ENCODE data around the gene CALHM2. TPM values are rescaled to one million over a fixed set of nuclear protein-coding genes. Genes with fewer than 3 reads are reported as not detected.

CALHM2 gene
- total RNA-seq, 1 donor from 2014 or later, result 3.6 TPM

DNA sequence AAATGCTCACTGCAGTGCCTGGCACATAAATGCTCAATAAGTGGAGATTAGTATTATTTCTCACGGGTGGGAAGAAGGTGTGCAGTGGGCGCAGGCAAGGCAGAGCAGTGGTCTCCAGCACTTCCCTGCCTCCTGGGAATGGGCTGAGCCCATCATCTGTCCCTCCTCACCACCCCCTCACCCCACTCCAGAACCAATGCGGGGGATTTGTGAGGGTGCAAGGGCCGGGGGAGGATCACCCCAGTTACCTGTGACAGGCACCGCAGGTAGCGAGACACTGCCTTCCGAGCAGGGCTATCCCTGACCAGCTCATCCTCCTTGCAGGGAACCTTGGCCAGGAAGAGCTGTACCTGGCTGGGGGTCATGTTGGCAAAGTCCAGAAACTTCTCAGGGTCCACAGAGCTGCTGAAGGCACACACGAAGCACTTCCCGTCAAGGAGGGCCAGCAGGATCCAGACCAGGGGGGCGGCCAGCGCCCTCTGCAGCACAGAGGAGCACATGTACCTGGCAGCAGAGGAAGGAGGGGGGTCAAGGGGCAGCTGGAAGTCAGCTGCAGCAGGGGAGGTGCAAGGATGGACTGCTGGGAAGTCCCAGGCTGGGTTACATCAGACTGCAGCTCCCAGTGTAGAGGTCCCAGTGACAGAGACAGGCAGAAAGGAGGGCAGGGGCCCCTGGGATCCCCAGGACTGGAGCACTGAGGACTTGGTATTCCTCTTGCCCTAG is 24.0 kb upstream of the CALHM2 start:
- no peak for DNase-seq (ENCODE audit: low spot score)

GRCh38 chr10:103475437-103475836 is 23.3 kb upstream of the CALHM2 start:
- ATAC-seq (no peak), DNase-seq (ENCODE audit: low spot score) (no peak)

More for the DNA sequence above, 24.0 kb upstream of the CALHM2 start:
- ATAC-seq, result no peak

GRCh38 chr10:103474077-103474476 is 21.9 kb upstream of the CALHM2 start:
- no peak for ATAC-seq

GRCh38 chr10:103473261-103473671 is 21.1 kb upstream of the CALHM2 start:
- no peak for ATAC-seq
- no peak for DNase-seq (ENCODE audit: low spot score)

More at GRCh38 chr10:103474077-103474476, 21.9 kb upstream of the CALHM2 start:
- no peak for DNase-seq (ENCODE audit: low spot score)

- DNase-seq (ENCODE audit: low spot score) (no peak), ATAC-seq (no peak)
Observed at GRCh38 chr10:103472005-103472404, 19.8 kb upstream of the CALHM2 start.

- peak; percentile 49 for ATAC-seq
- DNase-seq (ENCODE audit: low spot score), result no peak
Observed at GRCh38 chr10:103470761-103471653, 18.8 kb upstream of the CALHM2 start.

DNA sequence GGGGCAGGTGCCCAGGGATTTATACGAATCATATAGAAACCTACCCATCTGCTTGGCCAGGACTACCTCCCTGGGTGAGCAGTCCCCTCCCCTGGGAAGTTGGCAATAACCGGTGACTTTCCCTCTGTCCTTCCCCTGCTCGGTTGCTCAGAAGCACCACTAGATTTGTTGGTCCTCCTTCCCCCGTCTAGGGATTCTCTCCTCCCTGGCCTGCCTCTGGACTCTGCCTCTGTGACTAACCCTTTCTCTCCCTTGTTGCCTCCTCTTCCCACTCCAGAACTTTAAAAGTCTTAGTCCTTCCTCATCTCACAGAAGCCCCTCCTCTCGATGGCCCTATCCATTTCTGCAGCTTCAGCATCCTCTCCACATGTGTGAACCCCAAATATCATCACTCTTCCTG is 17.0 kb upstream of the CALHM2 start:
- no peak for ATAC-seq
- no peak for DNase-seq (ENCODE audit: low spot score)

- ATAC-seq, result no peak
- no peak for DNase-seq (ENCODE audit: low spot score)
Observed at GRCh38 chr10:103467406-103467805, 15.2 kb upstream of the CALHM2 start.

- DNase-seq (ENCODE audit: low spot score) (no peak), ATAC-seq (no peak)
Observed at GRCh38 chr10:103466734-103467133, 14.6 kb upstream of the CALHM2 start.

- DNase-seq (ENCODE audit: low spot score) (no peak), ATAC-seq (no peak)
Observed at GRCh38 chr10:103465411-103466179, 13.4 kb upstream of the CALHM2 start.

GRCh38 chr10:103463499-103463898 is 11.3 kb upstream of the CALHM2 start:
- DNase-seq (ENCODE audit: low spot score), result no peak

GRCh38 chr10:103459615-103460014 is 7.4 kb upstream of the CALHM2 start:
- no peak for ATAC-seq
- no peak for DNase-seq (ENCODE audit: low spot score)

More at GRCh38 chr10:103463499-103463898, 11.3 kb upstream of the CALHM2 start:
- no peak for ATAC-seq

GRCh38 chr10:103458720-103459119 is 6.5 kb upstream of the CALHM2 start, which contains the start of gene CALHM1:
Gene CALHM1, minus strand, starts transcription at chr10:103458900. Its CDS starts 149 bp downstream, at chr10:103458751.
- ATAC-seq, result no peak

DNA sequence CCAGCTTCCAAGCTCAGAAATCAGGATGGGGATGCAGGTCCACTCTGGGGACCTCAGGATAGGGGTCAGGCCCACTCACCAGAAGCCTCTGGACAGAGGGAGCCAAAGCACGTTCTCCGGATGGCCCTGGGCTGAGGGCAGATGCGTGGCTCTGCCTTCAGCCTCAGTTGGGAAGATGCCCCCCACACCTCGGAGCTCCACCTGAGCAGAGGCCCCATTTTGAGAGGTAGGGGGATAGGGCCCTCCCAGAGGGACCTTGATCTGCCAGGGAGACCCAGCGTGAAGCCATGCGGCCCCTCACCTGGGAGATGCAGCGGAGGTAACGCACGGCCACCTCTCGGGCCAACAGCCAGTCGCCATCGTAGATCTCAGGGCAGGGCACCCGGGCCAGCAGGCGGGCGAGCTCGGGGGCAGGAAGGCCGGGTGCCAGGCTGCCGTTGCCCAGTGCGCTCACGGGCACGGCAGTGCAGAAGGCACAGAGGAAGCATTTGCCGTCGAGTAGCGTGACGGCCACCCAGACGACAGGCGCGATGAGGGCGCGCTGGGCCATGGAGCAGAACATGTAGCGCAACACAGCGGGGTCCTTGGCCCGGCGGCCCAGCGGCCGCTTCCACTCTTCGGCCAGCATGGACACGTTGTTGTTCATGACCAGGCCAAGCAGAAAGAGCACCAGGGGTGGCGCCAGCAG is 5.9 kb upstream of the CALHM2 start:
- DNase-seq (ENCODE audit: low spot score) (no peak), ATAC-seq (no peak)

More at GRCh38 chr10:103458720-103459119, 6.5 kb upstream of the CALHM2 start, which contains the start of gene CALHM1:
- DNase-seq (ENCODE audit: low spot score), result no peak

GRCh38 chr10:103457176-103457712 is 5.1 kb upstream of the CALHM2 start:
- DNase-seq (ENCODE audit: low spot score) (no peak), ATAC-seq (no peak)

- ATAC-seq, result no peak
Observed at GRCh38 chr10:103456074-103456660, 4.0 kb upstream of the CALHM2 start.

GRCh38 chr10:103455235-103455634 is 3.1 kb upstream of the CALHM2 start:
- ATAC-seq (no peak), DNase-seq (ENCODE audit: low spot score) (no peak)

More at GRCh38 chr10:103456074-103456660, 4.0 kb upstream of the CALHM2 start:
- DNase-seq (ENCODE audit: low spot score), result no peak

- ATAC-seq (no peak), DNase-seq (ENCODE audit: low spot score) (no peak)
Observed at GRCh38 chr10:103454026-103454425, 1.9 kb upstream of the CALHM2 start.

DNA sequence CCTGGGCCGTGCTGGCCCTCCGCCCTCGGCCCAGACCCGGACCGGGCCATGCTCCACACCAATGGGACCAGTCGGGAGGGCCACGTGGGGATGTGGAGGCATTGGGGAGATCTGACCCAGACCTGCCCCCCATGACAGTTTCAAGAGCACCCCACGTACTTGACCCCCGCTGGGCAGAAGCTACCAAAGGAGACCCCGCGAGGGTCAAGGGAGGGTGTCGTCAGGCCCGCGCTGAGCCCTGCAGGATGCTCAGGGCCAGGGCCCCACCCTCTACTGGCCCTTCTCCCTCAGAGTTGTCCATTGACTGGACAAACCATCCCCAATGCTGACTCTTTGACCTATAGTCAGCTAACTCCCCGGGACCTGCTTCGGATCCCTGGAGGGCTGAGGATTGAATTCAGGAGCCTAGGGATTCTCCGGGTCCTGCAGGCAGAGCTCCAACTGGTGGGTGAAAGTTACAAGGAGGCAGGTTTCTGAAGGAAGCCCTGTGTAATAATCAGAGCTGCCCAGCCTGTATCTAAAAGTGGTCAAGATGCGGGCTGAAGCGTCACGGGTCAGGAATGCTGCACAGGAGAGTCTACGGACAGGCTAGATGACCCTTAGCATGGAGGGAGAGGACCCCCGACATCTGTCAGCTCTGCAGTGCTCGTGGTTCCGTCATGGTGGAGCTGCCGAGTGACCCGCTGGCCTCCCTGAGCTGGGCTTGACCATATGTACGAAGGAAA is 498 bp upstream of the CALHM2 start:
- DNase-seq (ENCODE audit: low spot score) (no peak), ATAC-seq (no peak)
